HepG2 (cell line): ENCODE measurements around the gene PAQR7. TPM values are rescaled to one million over a fixed set of nuclear protein-coding genes. Genes with fewer than 3 reads are reported as not detected.

Source experiments
- BORCS8-MEF2B ChIP-seq: sonication (generic); formaldehyde crosslinking; IDR thresholded peaks from 2 replicates; pipeline ENCODE4 v1.8.0; 2022; ENCODE audit warnings: mild to moderate bottlenecking, missing genetic modification reagents
- CBFB ChIP-seq: sonication (generic); formaldehyde crosslinking; IDR thresholded peaks from 2 replicates; pipeline ENCODE4 v1.4.0; 2020; ENCODE audit warnings: missing genetic modification reagents
- FOXC1 ChIP-seq: sonication (generic); formaldehyde crosslinking; IDR thresholded peaks from 2 replicates; pipeline ENCODE4 v1.8.0; 2022; ENCODE audit warnings: mild to moderate bottlenecking, missing genetic modification reagents, borderline replicate concordance
- KLF9 ChIP-seq: IDR thresholded peaks from 2 replicates; pipeline ENCODE4 v1.6.1; 2016; ENCODE audit warnings: low read depth
- NPAS2 ChIP-seq: sonication (generic); formaldehyde crosslinking; IDR thresholded peaks from 2 replicates; pipeline ENCODE4 v1.8.0; 2022; ENCODE audit warnings: mild to moderate bottlenecking, missing genetic modification reagents, borderline replicate concordance
- NRL ChIP-seq: sonication (generic); formaldehyde crosslinking; IDR thresholded peaks from 2 replicates; pipeline ENCODE4 v1.5.0; 2020; ENCODE audit warnings: missing genetic modification reagents, mild to moderate bottlenecking, moderate library complexity, borderline replicate concordance
- PHB2 ChIP-seq: fragments of 450-650 bp; IDR thresholded peaks from 2 replicates; pipeline ENCODE4 v1.6.1; 2018; ENCODE audit not compliant: partially characterized antibody
- TBX2 ChIP-seq: sonication (generic); formaldehyde crosslinking; IDR thresholded peaks from 2 replicates; pipeline ENCODE4 v1.5.0; 2020; ENCODE audit warnings: missing genetic modification reagents, mild to moderate bottlenecking, borderline replicate concordance
- ZFP1 ChIP-seq: IDR thresholded peaks from 2 replicates; pipeline ENCODE4 v1.6.1; 2016
- ZKSCAN8 ChIP-seq: IDR thresholded peaks from 2 replicates; pipeline ENCODE4 v1.6.1; 2016; ENCODE audit warnings: borderline replicate concordance, missing genetic modification reagents, missing compliant biosample characterization
- ZNF446 ChIP-seq: sonication (generic); formaldehyde crosslinking; IDR thresholded peaks from 2 replicates; pipeline ENCODE4 v1.5.0; 2020; ENCODE audit warnings: mild to moderate bottlenecking, missing genetic modification reagents
- polyA plus RNA-seq, 8 experiments: library from polyadenylated mRNA; depleted of rRNA in 3 of 8; stranded (reverse) in 7 of 8; unstranded in 1 of 8; fragments of >200 nt; fragmentation: Illumina TruSeq in 4 of 8; extraction: Trizol in 4 of 8; gene quantifications; 2 replicates each; pipeline versions ENCODE4 v1.2.1 to v1.2.3, GENCODE V29; 2011 to 2016; ENCODE audit warnings: low read depth in 4 of 8, missing spikeins in 1 of 8, mixed read lengths in 1 of 8; ENCODE audit not compliant: insufficient read depth in 1 of 8
- total RNA-seq, 5 experiments: library from RNA; depleted of rRNA; stranded (reverse); fragments of >200 nt; fragmentation: Illumina TruSeq; extraction: Trizol; gene quantifications; 2 replicates each; pipeline ENCODE4 v1.2.3, GENCODE V29; 2016; ENCODE audit warnings: low read depth in 1 of 5
- TF ChIP-seq, protein P1 (sequence below): sonication (generic); formaldehyde crosslinking; IDR thresholded peaks from 2 replicates; pipeline ENCODE4 v1.5.1; 2020; ENCODE audit warnings: mild to moderate bottlenecking, missing genetic modification reagents, moderate library complexity
- TF ChIP-seq, protein P2 (sequence below): sonication (generic); formaldehyde crosslinking; IDR thresholded peaks from one replicate; pipeline ENCODE4 v1.5.1; 2020; ENCODE audit warnings: mild to moderate bottlenecking, missing genetic modification reagents; ENCODE audit errors: not compliant biosample characterization
- TF ChIP-seq, protein P3 (sequence below): sonication (generic); formaldehyde crosslinking; IDR thresholded peaks from 2 replicates; pipeline ENCODE4 v1.4.0; 2020; ENCODE audit warnings: missing genetic modification reagents

PAQR7 gene
- total and polyA plus RNA-seq, 2 of the 13 experiments (the other 11 are each of a cell fraction or from before 2014, with no cell fraction given): 13.2 to 16.6 TPM

DNA sequence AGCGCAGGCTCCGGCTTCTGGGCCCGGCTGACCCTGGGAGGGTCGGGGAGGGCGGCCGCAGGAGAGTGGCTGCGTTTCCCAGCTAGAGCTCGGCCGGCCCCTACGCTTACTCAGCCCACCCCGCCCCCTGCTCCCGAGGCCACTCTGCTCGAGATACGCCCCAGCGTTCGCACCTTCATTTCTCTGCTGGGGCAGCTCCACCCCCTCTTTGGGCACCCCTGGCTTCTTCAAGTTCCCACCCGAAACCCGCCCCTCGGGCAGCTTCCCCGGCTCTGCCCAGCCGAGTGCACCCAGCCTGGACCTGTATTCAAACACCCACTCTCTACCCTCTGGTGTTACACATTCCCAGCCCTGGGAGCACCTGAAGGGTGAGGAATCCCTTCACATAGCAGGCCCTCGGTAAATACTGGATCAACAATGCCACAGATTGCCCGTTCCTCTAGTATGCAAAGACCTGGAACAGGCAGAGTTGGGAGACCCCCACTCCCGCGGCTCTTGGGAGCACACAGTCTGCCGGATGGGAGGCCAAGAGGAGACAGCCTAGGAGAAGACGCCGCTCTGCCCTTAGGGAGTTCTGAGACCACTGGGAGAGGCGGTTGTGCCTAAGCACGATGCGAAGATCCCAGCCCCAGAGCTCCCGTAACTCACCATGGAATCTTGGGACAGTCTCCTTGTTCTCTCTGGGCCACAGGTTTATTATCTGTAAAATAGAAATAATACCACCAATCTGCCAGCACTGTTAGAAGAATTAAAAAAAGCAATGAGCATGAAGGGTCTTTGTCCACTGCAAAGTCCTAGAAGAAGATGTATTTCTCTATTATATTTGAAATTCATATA is 566 bp upstream of the PAQR7 start (continued):
- TF ChIP-seq, protein P1, sequence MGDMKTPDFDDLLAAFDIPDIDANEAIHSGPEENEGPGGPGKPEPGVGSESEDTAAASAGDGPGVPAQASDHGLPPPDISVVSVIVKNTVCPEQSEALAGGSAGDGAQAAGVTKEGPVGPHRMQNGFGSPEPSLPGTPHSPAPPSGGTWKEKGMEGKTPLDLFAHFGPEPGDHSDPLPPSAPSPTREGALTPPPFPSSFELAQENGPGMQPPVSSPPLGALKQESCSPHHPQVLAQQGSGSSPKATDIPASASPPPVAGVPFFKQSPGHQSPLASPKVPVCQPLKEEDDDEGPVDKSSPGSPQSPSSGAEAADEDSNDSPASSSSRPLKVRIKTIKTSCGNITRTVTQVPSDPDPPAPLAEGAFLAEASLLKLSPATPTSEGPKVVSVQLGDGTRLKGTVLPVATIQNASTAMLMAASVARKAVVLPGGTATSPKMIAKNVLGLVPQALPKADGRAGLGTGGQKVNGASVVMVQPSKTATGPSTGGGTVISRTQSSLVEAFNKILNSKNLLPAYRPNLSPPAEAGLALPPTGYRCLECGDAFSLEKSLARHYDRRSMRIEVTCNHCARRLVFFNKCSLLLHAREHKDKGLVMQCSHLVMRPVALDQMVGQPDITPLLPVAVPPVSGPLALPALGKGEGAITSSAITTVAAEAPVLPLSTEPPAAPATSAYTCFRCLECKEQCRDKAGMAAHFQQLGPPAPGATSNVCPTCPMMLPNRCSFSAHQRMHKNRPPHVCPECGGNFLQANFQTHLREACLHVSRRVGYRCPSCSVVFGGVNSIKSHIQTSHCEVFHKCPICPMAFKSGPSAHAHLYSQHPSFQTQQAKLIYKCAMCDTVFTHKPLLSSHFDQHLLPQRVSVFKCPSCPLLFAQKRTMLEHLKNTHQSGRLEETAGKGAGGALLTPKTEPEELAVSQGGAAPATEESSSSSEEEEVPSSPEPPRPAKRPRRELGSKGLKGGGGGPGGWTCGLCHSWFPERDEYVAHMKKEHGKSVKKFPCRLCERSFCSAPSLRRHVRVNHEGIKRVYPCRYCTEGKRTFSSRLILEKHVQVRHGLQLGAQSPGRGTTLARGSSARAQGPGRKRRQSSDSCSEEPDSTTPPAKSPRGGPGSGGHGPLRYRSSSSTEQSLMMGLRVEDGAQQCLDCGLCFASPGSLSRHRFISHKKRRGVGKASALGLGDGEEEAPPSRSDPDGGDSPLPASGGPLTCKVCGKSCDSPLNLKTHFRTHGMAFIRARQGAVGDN (CRISPR knock-in tag): peak; percentile 49
- TF ChIP-seq KLF9 (CRISPR knock-in tag) (0 out of 2 replicates have a peak, but pooled peaks have one; percentile 2), ZKSCAN8 (CRISPR knock-in tag) (no peak), FOXC1 (0 out of 2 replicates have a peak, but pooled peaks have one; percentile 15), BORCS8-MEF2B (CRISPR knock-in tag) (peak; percentile 1; the same call in 1 of the 2 replicates), CBFB (CRISPR knock-in tag) (0 out of 2 replicates have a peak, but pooled peaks have one; percentile 6), ZFP1 (CRISPR knock-in tag) (0 out of 2 replicates have a peak, but pooled peaks have one; percentile 0), NPAS2 (no peak), TBX2 (peak; percentile 46), NRL (CRISPR knock-in tag) (0 out of 2 replicates have a peak, but pooled peaks have one; percentile 6), ZNF446 (CRISPR knock-in tag) (0 out of 2 replicates have a peak, but pooled peaks have one; percentile 15), PHB2 (no peak)
- TF ChIP-seq, protein P2, sequence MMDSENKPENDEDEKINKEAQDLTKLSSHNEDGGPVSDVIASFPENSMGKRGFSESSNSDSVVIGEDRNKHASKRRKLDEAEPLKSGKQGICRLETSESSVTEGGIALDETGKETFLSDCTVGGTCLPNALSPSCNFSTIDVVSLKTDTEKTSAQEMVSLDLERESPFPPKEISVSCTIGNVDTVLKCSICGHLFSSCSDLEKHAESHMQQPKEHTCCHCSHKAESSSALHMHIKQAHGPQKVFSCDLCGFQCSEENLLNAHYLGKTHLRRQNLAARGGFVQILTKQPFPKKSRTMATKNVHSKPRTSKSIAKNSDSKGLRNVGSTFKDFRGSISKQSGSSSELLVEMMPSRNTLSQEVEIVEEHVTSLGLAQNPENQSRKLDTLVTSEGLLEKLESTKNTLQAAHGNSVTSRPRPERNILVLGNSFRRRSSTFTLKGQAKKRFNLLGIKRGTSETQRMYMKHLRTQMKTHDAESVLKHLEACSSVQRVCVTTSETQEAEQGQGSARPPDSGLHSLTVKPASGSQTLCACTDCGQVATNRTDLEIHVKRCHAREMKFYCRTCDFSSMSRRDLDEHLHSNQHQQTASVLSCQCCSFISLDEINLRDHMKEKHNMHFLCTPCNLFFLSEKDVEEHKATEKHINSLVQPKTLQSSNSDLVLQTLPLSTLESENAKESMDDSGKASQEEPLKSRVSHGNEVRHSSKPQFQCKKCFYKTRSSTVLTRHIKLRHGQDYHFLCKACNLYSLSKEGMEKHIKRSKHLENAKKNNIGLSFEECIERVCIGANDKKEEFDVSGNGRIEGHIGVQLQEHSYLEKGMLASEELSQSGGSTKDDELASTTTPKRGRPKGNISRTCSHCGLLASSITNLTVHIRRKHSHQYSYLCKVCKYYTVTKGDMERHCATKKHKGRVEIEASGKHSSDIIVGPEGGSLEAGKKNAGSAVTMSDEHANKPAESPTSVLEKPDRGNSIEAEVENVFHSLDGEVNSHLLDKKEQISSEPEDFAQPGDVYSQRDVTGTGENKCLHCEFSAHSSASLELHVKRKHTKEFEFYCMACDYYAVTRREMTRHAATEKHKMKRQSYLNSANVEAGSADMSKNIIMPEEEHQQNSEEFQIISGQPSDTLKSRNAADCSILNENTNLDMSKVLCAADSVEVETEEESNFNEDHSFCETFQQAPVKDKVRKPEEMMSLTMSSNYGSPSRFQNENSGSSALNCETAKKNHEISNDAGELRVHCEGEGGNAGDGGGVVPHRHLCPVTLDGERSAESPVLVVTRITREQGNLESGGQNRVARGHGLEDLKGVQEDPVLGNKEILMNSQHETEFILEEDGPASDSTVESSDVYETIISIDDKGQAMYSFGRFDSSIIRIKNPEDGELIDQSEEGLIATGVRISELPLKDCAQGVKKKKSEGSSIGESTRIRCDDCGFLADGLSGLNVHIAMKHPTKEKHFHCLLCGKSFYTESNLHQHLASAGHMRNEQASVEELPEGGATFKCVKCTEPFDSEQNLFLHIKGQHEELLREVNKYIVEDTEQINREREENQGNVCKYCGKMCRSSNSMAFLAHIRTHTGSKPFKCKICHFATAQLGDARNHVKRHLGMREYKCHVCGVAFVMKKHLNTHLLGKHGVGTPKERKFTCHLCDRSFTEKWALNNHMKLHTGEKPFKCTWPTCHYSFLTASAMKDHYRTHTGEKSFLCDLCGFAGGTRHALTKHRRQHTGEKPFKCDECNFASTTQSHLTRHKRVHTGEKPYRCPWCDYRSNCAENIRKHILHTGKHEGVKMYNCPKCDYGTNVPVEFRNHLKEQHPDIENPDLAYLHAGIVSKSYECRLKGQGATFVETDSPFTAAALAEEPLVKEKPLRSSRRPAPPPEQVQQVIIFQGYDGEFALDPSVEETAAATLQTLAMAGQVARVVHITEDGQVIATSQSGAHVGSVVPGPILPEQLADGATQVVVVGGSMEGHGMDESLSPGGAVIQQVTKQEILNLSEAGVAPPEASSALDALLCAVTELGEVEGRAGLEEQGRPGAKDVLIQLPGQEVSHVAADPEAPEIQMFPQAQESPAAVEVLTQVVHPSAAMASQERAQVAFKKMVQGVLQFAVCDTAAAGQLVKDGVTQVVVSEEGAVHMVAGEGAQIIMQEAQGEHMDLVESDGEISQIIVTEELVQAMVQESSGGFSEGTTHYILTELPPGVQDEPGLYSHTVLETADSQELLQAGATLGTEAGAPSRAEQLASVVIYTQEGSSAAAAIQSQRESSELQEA: peak; percentile 14
- TF ChIP-seq, protein P3, sequence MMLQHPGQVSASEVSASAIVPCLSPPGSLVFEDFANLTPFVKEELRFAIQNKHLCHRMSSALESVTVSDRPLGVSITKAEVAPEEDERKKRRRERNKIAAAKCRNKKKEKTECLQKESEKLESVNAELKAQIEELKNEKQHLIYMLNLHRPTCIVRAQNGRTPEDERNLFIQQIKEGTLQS: no peak
